Caco-2 (cell line): Measurements from ENCODE around the gene CENPQ. TPM values are rescaled to one million over a fixed set of nuclear protein-coding genes. Genes with fewer than 3 reads are reported as not detected.

Experiments used
- BruUV-seq: library from RNA; stranded (reverse); fragments of 400-500 nt; replicated peaks from 2 replicates; lab custom pipeline; 2021; lab: Mats Ljungman, UMichigan
- CTCF ChIA-PET: fragments of 300-600 bp; sonication (Branson Sonifier 250); formaldehyde crosslinking; loops from one replicate; lab custom pipeline; 2022; ENCODE audit warnings: antibody characterized with exemption; lab: Charles Lee
- POLR2A ChIA-PET: fragments of 300-600 bp; sonication (Branson Sonifier 250); formaldehyde crosslinking; loops from one replicate; lab custom pipeline; 2022; ENCODE audit warnings: antibody characterized with exemption; lab: Charles Lee
- DNase-seq, 2 experiments: peaks; one replicate each; pipeline versions ENCODE4 v3.0.0 to v3.0.0-alpha.2; 2020 to 2022
- H3K27me3 ChIP-seq: replicated peaks from 2 replicates; pipeline ENCODE4 v1.6.0; 2011; ENCODE audit warnings: low read length; ENCODE audit not compliant: control insufficient read depth, insufficient read depth
- H3K36me3 ChIP-seq: 2 replicates; pipeline ENCODE4 v1.5.1; 2011; ENCODE audit warnings: low read length; ENCODE audit not compliant: control insufficient read depth, insufficient read depth
- H3K4me1 ChIP-seq: fragments of 250-450 bp; sonication (Bioruptor Pico); 2 replicates; pipeline ENCODE4 v1.5.1; 2020; ENCODE audit warnings: mild to moderate bottlenecking
- H3K4me3 ChIP-seq: 2 replicates; pipeline ENCODE4 v1.5.1; 2011; ENCODE audit warnings: low read depth, mild to moderate bottlenecking, control low read depth, low read length
- H3K9me3 ChIP-seq: fragments of 250-450 bp; sonication (Bioruptor Pico); 2 replicates; pipeline ENCODE4 v1.5.1; 2020; ENCODE audit warnings: mild to moderate bottlenecking, moderate library complexity
- H3K27ac Mint-ChIP-seq: one replicate; pipeline ENCODE4 v1.8.0; 2022; ENCODE audit warnings: mixed read lengths; ENCODE audit not compliant: unreplicated experiment
- H3K27me3 Mint-ChIP-seq: one replicate; pipeline ENCODE4 v1.8.0; 2022; ENCODE audit warnings: mixed read lengths; ENCODE audit not compliant: insufficient read depth, unreplicated experiment
- H3K36me3 Mint-ChIP-seq: one replicate; pipeline ENCODE4 v1.8.0; 2022; ENCODE audit warnings: mild to moderate bottlenecking, mixed read lengths; ENCODE audit not compliant: insufficient read depth, unreplicated experiment
- H3K4me1 Mint-ChIP-seq: one replicate; pipeline ENCODE4 v1.8.0; 2022; ENCODE audit warnings: low read depth, mixed read lengths; ENCODE audit not compliant: unreplicated experiment
- H3K4me3 Mint-ChIP-seq: one replicate; pipeline ENCODE4 v1.8.0; 2022; ENCODE audit warnings: mild to moderate bottlenecking, moderate library complexity, mixed read lengths; ENCODE audit not compliant: unreplicated experiment
- H3K9me3 Mint-ChIP-seq: one replicate; pipeline ENCODE4 v1.8.0; 2022; ENCODE audit warnings: mixed read lengths; ENCODE audit not compliant: unreplicated experiment
- intact Hi-C: fragments of 100-400 bp; cut with micrococcal nuclease; formaldehyde crosslinking; loops from one replicate; pipeline ENCODE4 v1.10.0; 2022; ENCODE audit not compliant: unreplicated experiment
- total RNA-seq: library from RNA; stranded (reverse); gene quantifications from 2 replicates; pipeline ENCODE4 v1.2.3, GENCODE V29; 2022
- TF ChIP-seq, protein P1 (sequence below), 2 experiments: fragments of 200-600 bp in 1 of 2; IDR thresholded peaks; 1 replicate in 1 of 2; 2 replicates in 1 of 2; pipeline versions ENCODE4 v1.5.1 to v1.8.0; 2011 to 2022; ENCODE audit warnings: antibody characterized with exemption in 1 of 2, control low read depth in 1 of 2, inconsistent platforms in 1 of 2, low read depth in 1 of 2, low read length in 1 of 2, mild to moderate bottlenecking in 1 of 2, moderate library complexity in 1 of 2; ENCODE audit not compliant: insufficient read depth in 1 of 2, severe bottlenecking in 1 of 2, unreplicated experiment in 1 of 2

Gene CENPQ
- total RNA-seq, 1 experiment from 2014 or later: 13.4 TPM

DNA sequence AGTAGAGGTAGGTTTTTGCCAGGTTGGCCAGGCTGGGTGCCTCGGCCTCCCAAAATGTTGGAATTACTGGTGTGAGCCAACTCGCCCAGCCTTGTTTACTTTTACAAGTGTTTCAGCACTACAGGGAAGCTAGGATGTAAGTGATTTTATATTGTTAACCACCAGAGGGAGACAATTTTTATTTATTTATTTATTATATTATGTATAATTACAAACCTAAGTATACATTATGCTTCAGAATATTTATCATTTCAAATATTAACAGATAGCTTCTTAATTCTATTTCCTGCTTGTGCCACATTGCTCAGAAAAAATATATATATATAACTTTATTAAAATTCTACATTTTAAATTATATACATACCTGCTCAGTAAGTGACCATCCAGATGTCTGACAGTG lies 9.9 kb upstream of the CENPQ start:
- no peaks in the 10 kb centered on the region for H3K4me1 ChIP-seq
- intact Hi-C loops: loop anchor here (2.0 to 10.0 kb wide), 2 partner anchors 154 to 392 kb away; no protein-coding TSS in a partner anchor
- Mint-ChIP-seq H3K36me3 (peaks cover 3% of the 10 kb centered on the region), H3K4me3 (no peak overlapping the region), H3K4me1 (no peaks in the 10 kb centered on the region), H3K9me3 (no peaks in the 10 kb centered on the region), H3K27me3 (no peaks in the 10 kb centered on the region), H3K27ac (no peak overlapping the region)
- no peaks in the 10 kb centered on the region for H3K36me3 ChIP-seq
- POLR2A ChIA-PET: no interaction called here
- TF ChIP-seq, protein P1, sequence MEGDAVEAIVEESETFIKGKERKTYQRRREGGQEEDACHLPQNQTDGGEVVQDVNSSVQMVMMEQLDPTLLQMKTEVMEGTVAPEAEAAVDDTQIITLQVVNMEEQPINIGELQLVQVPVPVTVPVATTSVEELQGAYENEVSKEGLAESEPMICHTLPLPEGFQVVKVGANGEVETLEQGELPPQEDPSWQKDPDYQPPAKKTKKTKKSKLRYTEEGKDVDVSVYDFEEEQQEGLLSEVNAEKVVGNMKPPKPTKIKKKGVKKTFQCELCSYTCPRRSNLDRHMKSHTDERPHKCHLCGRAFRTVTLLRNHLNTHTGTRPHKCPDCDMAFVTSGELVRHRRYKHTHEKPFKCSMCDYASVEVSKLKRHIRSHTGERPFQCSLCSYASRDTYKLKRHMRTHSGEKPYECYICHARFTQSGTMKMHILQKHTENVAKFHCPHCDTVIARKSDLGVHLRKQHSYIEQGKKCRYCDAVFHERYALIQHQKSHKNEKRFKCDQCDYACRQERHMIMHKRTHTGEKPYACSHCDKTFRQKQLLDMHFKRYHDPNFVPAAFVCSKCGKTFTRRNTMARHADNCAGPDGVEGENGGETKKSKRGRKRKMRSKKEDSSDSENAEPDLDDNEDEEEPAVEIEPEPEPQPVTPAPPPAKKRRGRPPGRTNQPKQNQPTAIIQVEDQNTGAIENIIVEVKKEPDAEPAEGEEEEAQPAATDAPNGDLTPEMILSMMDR (IDR thresholded peaks at IDR 0.05; ENCODE audit: insufficient read depth in 1 of 2, low read depth in 1 of 2, low read length in 1 of 2, severe bottlenecking in 1 of 2, unreplicated experiment in 1 of 2): peak in 1 of 2 experiments; percentile 46
- no peak overlapping the region for H3K4me3 ChIP-seq
- no peak for DNase-seq
- H3K27me3 ChIP-seq: no peaks in the 10 kb centered on the region
- CTCF ChIA-PET: interaction anchor here (0.7 kb wide), 1 partner anchor 1526 kb away, joined by 3 read pairs; no protein-coding TSS in a partner anchor
- no peaks in the 10 kb centered on the region for H3K9me3 ChIP-seq
- BruUV-seq: no TSS peak

DNA sequence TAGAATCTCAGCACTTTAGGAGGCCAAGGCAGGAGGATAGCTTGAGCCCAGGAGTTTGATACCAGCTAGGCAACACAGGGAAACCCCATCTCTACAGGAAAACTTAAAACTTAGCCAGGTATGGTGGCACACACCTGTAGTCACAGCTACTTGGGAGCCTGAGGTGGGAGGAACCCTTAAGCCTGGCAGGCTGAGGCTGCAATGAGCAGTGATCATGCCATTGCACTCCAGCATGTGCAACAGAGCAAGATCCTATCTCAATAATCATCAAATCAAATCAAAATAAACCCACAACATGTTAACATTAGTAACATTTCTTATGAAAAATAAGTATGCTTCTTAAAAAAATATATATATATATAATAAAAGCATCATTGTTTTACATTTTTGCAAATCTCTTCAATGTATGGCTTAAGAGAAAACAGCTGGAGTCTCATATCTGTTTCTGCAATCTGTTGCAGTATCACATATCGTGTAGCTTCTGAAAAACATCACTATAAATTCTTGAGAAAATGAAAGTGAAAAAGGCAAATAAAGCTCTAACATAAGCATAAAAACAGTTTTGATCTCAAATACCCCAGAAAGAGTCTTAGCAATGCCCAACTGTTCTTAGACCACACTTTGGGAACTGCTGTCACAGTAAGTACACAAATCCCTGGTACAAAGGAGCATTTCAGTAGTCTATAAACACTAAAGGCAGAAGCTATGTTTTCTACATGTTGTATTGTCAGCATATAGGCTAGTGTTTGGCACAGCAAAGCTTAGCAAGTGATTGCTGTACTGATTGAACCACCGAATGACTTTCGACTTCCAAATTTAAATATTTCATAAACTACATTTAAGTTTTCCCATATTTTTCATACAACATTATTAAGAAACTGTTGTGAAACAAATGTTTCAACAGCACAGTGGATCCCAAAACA lies 8.1 kb upstream of the CENPQ start:
- TF ChIP-seq, protein P1 (IDR thresholded peaks at IDR 0.05; ENCODE audit: insufficient read depth in 1 of 2, low read depth in 1 of 2, low read length in 1 of 2, severe bottlenecking in 1 of 2, unreplicated experiment in 1 of 2): no peak
- Mint-ChIP-seq H3K4me3 (no peak overlapping the region), H3K27ac (no peak overlapping the region), H3K4me1 (no peaks in the 10 kb centered on the region), H3K36me3 (no peaks in the 10 kb centered on the region), H3K27me3 (no peaks in the 10 kb centered on the region), H3K9me3 (no peaks in the 10 kb centered on the region)
- BruUV-seq: no TSS peak
- Histone ChIP-seq H3K36me3 (no peaks in the 10 kb centered on the region), H3K27me3 (no peaks in the 10 kb centered on the region), H3K4me3 (no peak overlapping the region), H3K4me1 (no peaks in the 10 kb centered on the region), H3K9me3 (no peaks in the 10 kb centered on the region)
- ChIA-PET CTCF (no interaction called here), POLR2A (no interaction called here)
- no peak for DNase-seq
- intact Hi-C loops: loop anchor here (10.0 kb wide), 1 partner anchor 390 kb away; no protein-coding TSS in a partner anchor

DNA sequence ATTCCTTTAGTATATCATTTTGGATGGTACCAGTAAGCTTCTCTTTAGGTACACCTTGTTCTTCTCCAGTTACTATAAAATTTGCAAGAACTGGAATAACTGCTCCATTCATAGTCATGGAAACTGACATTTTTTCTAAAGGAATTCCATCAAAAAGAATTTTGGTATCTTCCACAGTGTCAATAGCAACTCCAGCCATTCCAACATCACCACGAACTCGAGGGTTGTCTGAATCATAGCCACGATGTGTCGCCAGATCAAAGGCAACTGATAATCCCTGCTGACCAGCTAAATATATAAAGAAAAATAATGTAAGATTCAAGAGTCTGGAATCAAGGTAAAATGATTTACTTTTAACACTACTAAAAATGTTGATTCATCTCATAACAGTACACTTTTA lies 5.4 kb upstream of the CENPQ start:
- TF ChIP-seq, protein P1 (IDR thresholded peaks at IDR 0.05; ENCODE audit: insufficient read depth in 1 of 2, low read depth in 1 of 2, low read length in 1 of 2, severe bottlenecking in 1 of 2, unreplicated experiment in 1 of 2): no peak

More for the DNA sequence above, 5.4 kb upstream of the CENPQ start:
- intact Hi-C loops: loop anchor here (10.0 kb wide), 1 partner anchor 387 kb away; no protein-coding TSS in a partner anchor
- DNase-seq: no peak
- Mint-ChIP-seq H3K27ac (no peak overlapping the region), H3K4me1 (no peaks in the 10 kb centered on the region), H3K36me3 (peaks cover under 1% of the 10 kb centered on the region), H3K9me3 (no peaks in the 10 kb centered on the region), H3K27me3 (no peaks in the 10 kb centered on the region), H3K4me3 (no peak overlapping the region)
- ChIA-PET CTCF (no interaction called here), POLR2A (no interaction called here)
- Histone ChIP-seq H3K4me3 (no peak overlapping the region), H3K27me3 (no peaks in the 10 kb centered on the region), H3K4me1 (peaks cover 5% of the 10 kb centered on the region; the same call in 1 of the 2 replicates), H3K36me3 (no peaks in the 10 kb centered on the region), H3K9me3 (no peaks in the 10 kb centered on the region)
- BruUV-seq: no TSS peak
